HL-60/S4 treated with phorbol 12-myristate 13-acetate at 8.2 ng/mL for 4 days and 3 days (cell line): ENCODE results near the gene PEX14.

ENCODE experiments used
- in situ Hi-C: fragments of 300-500 bp; cut with MboI; formaldehyde crosslinking; loops from 2 replicates; pipeline ENCODE4 v1.15.0; 2022; ENCODE audit warnings: low sequenced_read_pairs

PEX14 gene

GRCh38 chr1:10515976-10516750, 41.4 kb downstream of the PEX14 start:
- in situ Hi-C loops, result loop anchor here (25.0 kb wide), 1 partner anchor 346 kb away; no protein-coding TSS in a partner anchor

GRCh38 chr1:10516925-10517676, 42.4 kb downstream of the PEX14 start:
- in situ Hi-C loops, result loop anchor here (25.0 kb wide), 1 partner anchor 345 kb away; no protein-coding TSS in a partner anchor

GRCh38 chr1:10517677-10517982, 42.9 kb downstream of the PEX14 start:
- in situ Hi-C loops, result loop anchor here (25.0 kb wide), 1 partner anchor 345 kb away; no protein-coding TSS in a partner anchor

- in situ Hi-C loops, result loop anchor here (25.0 kb wide), 1 partner anchor 343 kb away; no protein-coding TSS in a partner anchor
These were observed 44.3 kb downstream of the PEX14 start for GRCh38 chr1:10519016-10519417.

GRCh38 chr1:10520497-10520896, 45.7 kb downstream of the PEX14 start:
- in situ Hi-C loops, result loop anchor here (25.0 kb wide), 1 partner anchor 342 kb away; no protein-coding TSS in a partner anchor

GRCh38 chr1:10520952-10521351, 46.2 kb downstream of the PEX14 start:
- in situ Hi-C loops, result loop anchor here (25.0 kb wide), 1 partner anchor 341 kb away; no protein-coding TSS in a partner anchor

GRCh38 chr1:10521537-10522157, 46.9 kb downstream of the PEX14 start:
- in situ Hi-C loops, result loop anchor here (25.0 kb wide), 1 partner anchor 341 kb away; no protein-coding TSS in a partner anchor

- in situ Hi-C loops, result loop anchor here (25.0 kb wide), 1 partner anchor 340 kb away; no protein-coding TSS in a partner anchor
These were observed 47.6 kb downstream of the PEX14 start for GRCh38 chr1:10522322-10522860.

- in situ Hi-C loops, result no loop called here
These were observed 50.5 kb downstream of the PEX14 start for GRCh38 chr1:10525208-10525607.

GRCh38 chr1:10528066-10529014, 53.6 kb downstream of the PEX14 start:
- in situ Hi-C loops, result no loop called here

- in situ Hi-C loops, result no loop called here
These were observed 54.3 kb downstream of the PEX14 start for GRCh38 chr1:10529091-10529490.

- in situ Hi-C loops, result no loop called here
These were observed 55.0 kb downstream of the PEX14 start for GRCh38 chr1:10529765-10530164.

GRCh38 chr1:10530281-10530740, 55.6 kb downstream of the PEX14 start:
- in situ Hi-C loops, result no loop called here

GRCh38 chr1:10530756-10531495, 56.2 kb downstream of the PEX14 start:
- in situ Hi-C loops, result no loop called here

GRCh38 chr1:10532362-10532761, 57.6 kb downstream of the PEX14 start:
- in situ Hi-C loops, result no loop called here

- in situ Hi-C loops, result no loop called here
These were observed 59.8 kb downstream of the PEX14 start for GRCh38 chr1:10534519-10534918.

- in situ Hi-C loops, result no loop called here
These were observed 61.5 kb downstream of the PEX14 start for GRCh38 chr1:10536133-10536770.

- in situ Hi-C loops, result no loop called here
These were observed 62.5 kb downstream of the PEX14 start for GRCh38 chr1:10537082-10537766.
